AG10803 (cell line): ENCODE data around the gene MED25.
A peak's percentile ranks its signal among the peaks of the same experiment; 100 is the strongest.

ENCODE experiments used
- DNase-seq: peaks from one replicate; pipeline ENCODE4 v3.0.0; 2010; ENCODE audit warnings: low read depth
- H3K4me3 ChIP-seq: 2 replicates; pipeline ENCODE4 v1.5.1; 2011; ENCODE audit warnings: mild to moderate bottlenecking, low read length, control low read depth
- CTCF ChIP-seq: conservative IDR thresholded peaks from 2 replicates; pipeline ENCODE4 v1.5.1; 2011; ENCODE audit warnings: mild to moderate bottlenecking, low read length, control low read depth, inconsistent platforms

MED25 gene

GRCh38 chr19:49787746-49788145 is 30.3 kb upstream of the MED25 start:
- no peak overlapping the region for H3K4me3 ChIP-seq
- DNase-seq, result no peak
- no peak for TF ChIP-seq CTCF

GRCh38 chr19:49788857-49789256 is 29.2 kb upstream of the MED25 start:
- DNase-seq, result no peak
- no peak for TF ChIP-seq CTCF
- H3K4me3 ChIP-seq, result no peak overlapping the region

- DNase-seq, result peak; percentile 25
- no peak for TF ChIP-seq CTCF
Observed at GRCh38 chr19:49790866-49791265, 27.2 kb upstream of the MED25 start.

GRCh38 chr19:49791776-49792445 is 26.2 kb upstream of the MED25 start:
- DNase-seq, result no peak
- TF ChIP-seq CTCF, result no peak
- no peak overlapping the region for H3K4me3 ChIP-seq

More at GRCh38 chr19:49790866-49791265, 27.2 kb upstream of the MED25 start:
- H3K4me3 ChIP-seq, result no peak overlapping the region

- no peak for DNase-seq
- H3K4me3 ChIP-seq, result no peak overlapping the region
- TF ChIP-seq CTCF, result no peak
Observed at GRCh38 chr19:49792829-49793560, 25.1 kb upstream of the MED25 start.

- TF ChIP-seq CTCF, result no peak
- H3K4me3 ChIP-seq, result no peak overlapping the region
- peak; percentile 12 for DNase-seq
Observed at GRCh38 chr19:49793561-49793840, 24.6 kb upstream of the MED25 start.

GRCh38 chr19:49795615-49796014 is 22.5 kb upstream of the MED25 start:
- TF ChIP-seq CTCF, result no peak
- no peak for DNase-seq
- no peak overlapping the region for H3K4me3 ChIP-seq
